Liver (tissue), 3 donors: ENCODE results near the gene LYZL1.
"Not testable (repeated sequence)": the region's sequence is repeated elsewhere in the genome, so short reads cannot be mapped to it uniquely, and the experiment has no call there.

Experiments
- CTCF ChIP-seq: fragments of 150-350 bp; IDR thresholded peaks from 2 replicates; pipeline ENCODE4 v1.5.1; 2017; ENCODE audit warnings: improper control_type of control experiment, low read depth, low read length; ENCODE audit not compliant: missing input control
- EGR1 ChIP-seq, 2 donors: IDR thresholded peaks; 2 replicates each; pipeline ENCODE4 v1.6.1; 2016 to 2018; ENCODE audit warnings: antibody characterized with exemption in 2 of 2, low read depth in 2 of 2
- FOXA1 ChIP-seq: IDR thresholded peaks from 2 replicates; pipeline ENCODE4 v1.6.1; 2016; ENCODE audit warnings: antibody characterized with exemption
- GABPA ChIP-seq, 2 donors: IDR thresholded peaks in 1 of 2; conservative IDR thresholded peaks in 1 of 2; 2 replicates each; pipeline ENCODE4 v1.6.1; 2016; ENCODE audit warnings: antibody characterized with exemption in 2 of 2, mild to moderate bottlenecking in 1 of 2, moderate library complexity in 1 of 2
- JUND ChIP-seq, 2 donors: IDR thresholded peaks; 2 replicates each; pipeline ENCODE4 v1.6.1; 2016; ENCODE audit warnings: antibody characterized with exemption in 2 of 2
- RAD21 ChIP-seq, 2 donors: IDR thresholded peaks; 2 replicates each; pipeline ENCODE4 v1.6.1; 2016; ENCODE audit warnings: antibody characterized with exemption in 2 of 2, mild to moderate bottlenecking in 2 of 2
- SP1 ChIP-seq: IDR thresholded peaks from 2 replicates; pipeline ENCODE4 v1.6.1; 2018; ENCODE audit warnings: antibody characterized with exemption, mild to moderate bottlenecking
- TAF1 ChIP-seq: conservative IDR thresholded peaks from 2 replicates; pipeline ENCODE4 v1.6.1; 2016; ENCODE audit warnings: antibody characterized with exemption, mild to moderate bottlenecking
- TF ChIP-seq, protein P1 (sequence below): IDR thresholded peaks from 2 replicates; pipeline ENCODE4 v1.6.1; 2016; ENCODE audit warnings: antibody characterized with exemption
- donor health status: healthy.
- donor health status: healthy.

DNA sequence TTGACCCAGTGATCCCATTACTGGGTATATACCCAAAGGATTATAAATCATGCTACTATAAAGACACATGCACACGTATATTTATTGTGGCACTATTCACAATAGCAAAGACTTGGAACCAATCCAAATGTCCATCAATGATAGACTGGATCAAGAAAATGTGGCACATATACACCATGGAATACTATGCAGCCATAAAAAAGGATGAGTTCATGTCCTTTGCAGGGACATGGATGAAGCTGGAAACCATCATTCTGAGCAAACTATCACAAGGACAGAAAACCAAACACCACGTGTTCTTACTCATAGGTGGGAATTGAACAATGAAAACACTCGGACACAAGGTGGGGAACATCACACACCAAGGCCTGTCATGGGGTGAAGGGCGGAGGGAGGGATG, 48.7 kb downstream of the LYZL1 start:
- TF ChIP-seq, protein P1, sequence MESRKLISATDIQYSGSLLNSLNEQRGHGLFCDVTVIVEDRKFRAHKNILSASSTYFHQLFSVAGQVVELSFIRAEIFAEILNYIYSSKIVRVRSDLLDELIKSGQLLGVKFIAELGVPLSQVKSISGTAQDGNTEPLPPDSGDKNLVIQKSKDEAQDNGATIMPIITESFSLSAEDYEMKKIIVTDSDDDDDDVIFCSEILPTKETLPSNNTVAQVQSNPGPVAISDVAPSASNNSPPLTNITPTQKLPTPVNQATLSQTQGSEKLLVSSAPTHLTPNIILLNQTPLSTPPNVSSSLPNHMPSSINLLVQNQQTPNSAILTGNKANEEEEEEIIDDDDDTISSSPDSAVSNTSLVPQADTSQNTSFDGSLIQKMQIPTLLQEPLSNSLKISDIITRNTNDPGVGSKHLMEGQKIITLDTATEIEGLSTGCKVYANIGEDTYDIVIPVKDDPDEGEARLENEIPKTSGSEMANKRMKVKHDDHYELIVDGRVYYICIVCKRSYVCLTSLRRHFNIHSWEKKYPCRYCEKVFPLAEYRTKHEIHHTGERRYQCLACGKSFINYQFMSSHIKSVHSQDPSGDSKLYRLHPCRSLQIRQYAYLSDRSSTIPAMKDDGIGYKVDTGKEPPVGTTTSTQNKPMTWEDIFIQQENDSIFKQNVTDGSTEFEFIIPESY = not testable (repeated sequence)
- TF ChIP-seq CTCF; SP1; JUND (IDR thresholded peaks at IDR 0.05); TAF1; RAD21 (IDR thresholded peaks at IDR 0.05); FOXA1; EGR1 (IDR thresholded peaks at IDR 0.05; ENCODE audit: low read depth in 2 of 2); GABPA (IDR thresholded peaks at IDR 0.05 in 1 of 2, conservative IDR thresholded peaks at IDR 0.05 in 1 of 2): not testable (repeated sequence)
